ENCODE data around the gene ARHGAP31. TPM values are rescaled to one million over a fixed set of nuclear protein-coding genes. Genes with fewer than 3 reads are reported as not detected.
"Not testable (repeated sequence)": the region's sequence is repeated elsewhere in the genome, so short reads cannot be mapped to it uniquely, and the experiment has no call there.

ARHGAP31 gene
- total and polyA plus RNA-seq, 5 experiments from 2014 or later: 0.32 to 2.3 (median 1.6) TPM

DNA sequence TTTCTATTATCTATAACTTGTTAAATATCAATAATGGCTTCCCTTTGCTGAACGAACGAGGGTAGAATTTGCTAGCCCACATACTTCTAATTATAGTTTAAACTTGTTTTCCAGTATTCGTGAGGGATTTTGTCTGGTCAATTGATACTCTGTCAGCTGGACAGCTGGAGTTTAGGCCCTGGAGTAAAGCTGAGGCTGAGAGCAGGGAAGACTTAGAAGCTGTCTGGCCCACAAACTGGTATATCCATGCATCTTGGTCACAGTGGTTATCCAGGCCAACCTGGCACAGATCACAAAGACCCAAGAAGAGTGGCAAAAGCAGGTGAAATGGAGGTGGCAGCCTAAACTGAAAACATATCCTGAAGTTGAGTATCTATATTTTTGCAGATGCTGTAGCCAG is 19.3 kb downstream of the ARHGAP31 start:
- Mint-ChIP-seq H3K4me3 (no peak overlapping the region), H3K27me3 (no peaks in the 10 kb centered on the region), H3K27ac (no peak overlapping the region), H3K9me3 (no peaks in the 10 kb centered on the region), H3K36me3 (peaks cover 0 to 2% (median 0%) of the 10 kb centered on the region in 3 donors), H3K4me1 (peaks cover 0 to 11% (median 7%) of the 10 kb centered on the region in 4 donors)
- POLR2A ChIA-PET: no interaction called here
- DNase-seq (no peak), ATAC-seq (no peak)

DNA sequence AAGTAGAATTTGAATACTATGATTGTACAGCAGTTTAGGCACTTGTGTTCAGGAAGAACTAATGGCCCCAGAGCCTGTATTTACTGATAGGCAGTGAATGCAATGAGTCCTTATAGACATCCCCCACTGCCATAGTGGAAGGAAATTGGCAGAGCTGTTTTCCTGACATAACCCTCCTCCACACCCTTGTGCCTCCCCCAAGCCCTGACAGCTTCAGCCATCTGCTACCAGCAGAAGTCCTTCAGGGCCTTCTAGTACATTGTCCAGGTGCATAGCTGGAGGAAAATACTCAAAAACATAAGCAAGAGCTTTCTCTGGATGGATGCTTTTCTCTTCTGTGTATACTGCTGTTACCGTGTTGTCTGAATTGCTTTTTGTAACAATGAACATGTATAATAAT is 20.6 kb downstream of the ARHGAP31 start:
- H3K4me3 Mint-ChIP-seq: no peak overlapping the region
- peaks cover 0 to 2% (median 0%) of the 10 kb centered on the region in 3 donors for H3K36me3 Mint-ChIP-seq
- H3K4me1 Mint-ChIP-seq: peaks cover 0 to 11% (median 7%) of the 10 kb centered on the region in 4 donors
- H3K27ac Mint-ChIP-seq: no peak overlapping the region
- H3K9me3 Mint-ChIP-seq: no peaks in the 10 kb centered on the region
- ATAC-seq (no peak), DNase-seq (no peak)
- POLR2A ChIA-PET: interaction anchor here (1.0 kb wide), 1 partner anchor 74 kb away, joined by 3 read pairs; the partner anchor contains the start of gene B4GALT4
- no peaks in the 10 kb centered on the region for H3K27me3 Mint-ChIP-seq

DNA sequence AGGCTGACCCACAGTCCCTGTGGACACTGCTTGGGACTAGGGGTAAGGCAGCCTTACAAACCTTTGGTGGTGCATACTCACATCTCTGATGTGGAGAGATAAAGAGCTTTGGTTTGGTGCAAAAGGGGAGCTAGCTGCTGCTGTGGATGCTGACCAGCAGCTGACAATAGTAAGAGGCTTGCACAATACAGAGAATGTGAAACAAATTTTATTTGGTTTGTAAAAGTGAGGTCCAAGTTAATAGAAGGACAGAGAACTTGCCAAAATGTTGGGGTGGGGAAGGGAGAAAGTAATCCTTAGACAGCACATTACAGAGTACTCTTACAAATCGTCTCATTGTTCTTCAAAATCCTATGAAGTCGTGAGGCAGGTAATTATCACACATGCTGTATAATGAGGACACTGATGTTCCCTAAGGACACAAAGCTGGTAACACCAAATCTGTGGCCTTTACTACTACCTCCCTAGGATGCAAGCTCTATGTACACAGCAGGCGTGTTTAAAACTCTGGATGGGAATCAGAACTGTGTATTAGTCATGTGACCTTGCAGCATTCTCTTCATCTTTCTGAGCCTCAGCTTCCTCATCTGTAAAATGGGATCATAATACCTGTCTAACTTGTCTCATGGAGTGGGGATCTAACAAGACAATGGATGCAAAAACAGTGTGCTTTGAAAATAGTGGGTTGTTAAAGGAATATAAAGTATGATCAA is 21.6 kb downstream of the ARHGAP31 start:
- no peak for DNase-seq
- no peak overlapping the region for H3K27ac Mint-ChIP-seq
- H3K4me3 Mint-ChIP-seq: no peak overlapping the region
- H3K9me3 Mint-ChIP-seq: no peaks in the 10 kb centered on the region
- no peaks in the 10 kb centered on the region for H3K27me3 Mint-ChIP-seq
- no peak for ATAC-seq
- H3K4me1 Mint-ChIP-seq: peaks cover 0 to 13% (median 7%) of the 10 kb centered on the region in 4 donors
- POLR2A ChIA-PET: interaction anchor here (1.0 kb wide), 1 partner anchor 75 kb away, joined by 3 read pairs; the partner anchor contains the start of gene B4GALT4
- H3K36me3 Mint-ChIP-seq: peaks cover 0 to 2% (median 0%) of the 10 kb centered on the region in 3 donors

DNA sequence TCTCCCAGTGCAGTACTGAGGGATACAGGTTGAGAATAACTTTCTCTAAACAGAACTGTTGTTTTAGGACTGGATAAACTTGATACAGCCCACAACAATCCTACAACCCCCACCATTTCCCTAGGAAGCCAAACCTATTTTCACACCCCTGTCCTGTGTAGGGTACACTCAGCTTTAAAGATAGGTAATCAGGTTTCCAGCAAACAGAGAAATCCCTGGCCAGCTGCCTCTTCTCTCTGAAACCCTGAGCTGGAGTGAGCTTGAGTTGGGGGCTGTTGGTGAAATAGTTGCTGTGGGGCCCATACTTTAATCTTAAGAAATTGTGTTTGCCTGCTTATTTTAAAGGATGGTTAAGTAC is 22.1 kb downstream of the ARHGAP31 start:
- DNase-seq (no peak), ATAC-seq (no peak)
- Mint-ChIP-seq H3K4me3 (no peak overlapping the region), H3K36me3 (peaks cover 0 to 2% (median 0%) of the 10 kb centered on the region in 3 donors), H3K4me1 (peaks cover 0 to 13% (median 6%) of the 10 kb centered on the region in 4 donors), H3K27me3 (no peaks in the 10 kb centered on the region), H3K27ac (no peak overlapping the region), H3K9me3 (no peaks in the 10 kb centered on the region)
- POLR2A ChIA-PET: no interaction called here

DNA sequence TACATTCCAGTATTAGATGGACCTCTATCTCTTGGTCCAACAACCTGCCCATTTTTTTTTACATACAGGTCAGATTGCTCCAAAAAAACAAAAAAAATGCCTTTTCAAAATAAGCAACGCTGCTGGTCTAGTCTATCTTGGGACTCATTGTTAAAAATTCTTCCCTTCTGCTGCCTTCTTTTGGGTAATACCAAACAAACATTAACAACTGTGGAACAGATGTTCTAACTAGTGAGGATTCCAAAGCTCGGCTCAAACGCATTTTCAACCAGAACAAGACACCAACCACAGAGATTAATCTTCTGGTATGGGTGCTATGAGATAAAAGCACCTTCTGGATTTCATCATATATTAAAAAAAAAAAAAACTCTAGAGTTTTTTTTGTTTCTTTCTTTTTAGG is 24.7 kb downstream of the ARHGAP31 start:
- H3K4me1 Mint-ChIP-seq: peaks cover 6 to 14% (median 12%) of the 10 kb centered on the region in 4 donors
- no peaks in the 10 kb centered on the region for H3K36me3 Mint-ChIP-seq
- H3K4me3 Mint-ChIP-seq: no peak overlapping the region
- DNase-seq: no peak
- ATAC-seq: no peak
- no peaks in the 10 kb centered on the region for H3K27me3 Mint-ChIP-seq
- POLR2A ChIA-PET: no interaction called here
- H3K9me3 Mint-ChIP-seq: no peaks in the 10 kb centered on the region
- no peak overlapping the region for H3K27ac Mint-ChIP-seq

DNA sequence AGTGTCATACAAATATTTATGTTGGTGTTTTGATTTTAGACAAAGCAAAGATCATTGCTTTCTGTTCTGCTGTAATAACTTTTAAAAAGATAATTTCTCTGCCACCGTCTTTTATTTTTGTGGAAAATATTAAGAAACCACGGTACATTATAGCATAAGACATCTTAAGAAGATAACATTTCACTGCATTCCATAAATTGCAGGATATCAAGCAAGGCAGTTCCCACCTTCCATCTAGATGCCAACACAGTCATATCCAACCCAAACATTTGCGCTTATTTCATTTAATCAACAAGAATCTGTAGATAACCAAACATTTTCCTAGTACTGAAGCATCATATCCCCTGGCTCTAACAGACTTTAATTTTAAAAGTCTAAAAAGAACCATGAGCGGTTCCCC is 25.1 kb downstream of the ARHGAP31 start:
- ATAC-seq: no peak
- H3K27ac Mint-ChIP-seq: peak overlapping the region in 1 of 10 donors; percentile 19
- DNase-seq: no peak
- no peaks in the 10 kb centered on the region for H3K36me3 Mint-ChIP-seq
- POLR2A ChIA-PET: no interaction called here
- no peaks in the 10 kb centered on the region for H3K9me3 Mint-ChIP-seq
- H3K27me3 Mint-ChIP-seq: no peaks in the 10 kb centered on the region
- peaks cover 11 to 19% (median 12%) of the 10 kb centered on the region in 4 donors for H3K4me1 Mint-ChIP-seq
- no peak overlapping the region for H3K4me3 Mint-ChIP-seq

DNA sequence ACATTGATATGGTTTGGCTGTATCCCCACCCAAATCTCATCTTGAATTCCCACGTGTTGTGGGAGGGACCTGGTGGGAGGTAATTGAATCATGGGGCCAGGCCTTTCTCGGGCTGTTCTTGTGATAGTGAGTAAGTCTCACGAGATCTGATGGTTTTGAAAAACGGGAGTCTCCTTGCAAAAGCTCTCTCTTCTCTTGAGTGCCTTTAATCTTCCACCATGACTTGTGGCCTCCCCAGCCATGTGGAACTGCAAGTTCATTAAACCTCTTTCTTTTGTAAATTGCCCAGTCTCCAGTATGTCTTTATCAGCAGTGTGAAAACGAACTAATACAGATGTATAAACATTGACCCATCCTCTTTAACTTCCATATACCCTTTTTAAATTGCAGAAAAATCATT is 26.6 kb downstream of the ARHGAP31 start:
- H3K9me3 Mint-ChIP-seq, H3K27me3 Mint-ChIP-seq, DNase-seq, H3K4me3 Mint-ChIP-seq, ATAC-seq, POLR2A ChIA-PET, H3K27ac Mint-ChIP-seq, H3K36me3 Mint-ChIP-seq: not testable (repeated sequence)
- peaks cover 9 to 22% (median 12%) of the 10 kb centered on the region in 4 donors for H3K4me1 Mint-ChIP-seq

DNA sequence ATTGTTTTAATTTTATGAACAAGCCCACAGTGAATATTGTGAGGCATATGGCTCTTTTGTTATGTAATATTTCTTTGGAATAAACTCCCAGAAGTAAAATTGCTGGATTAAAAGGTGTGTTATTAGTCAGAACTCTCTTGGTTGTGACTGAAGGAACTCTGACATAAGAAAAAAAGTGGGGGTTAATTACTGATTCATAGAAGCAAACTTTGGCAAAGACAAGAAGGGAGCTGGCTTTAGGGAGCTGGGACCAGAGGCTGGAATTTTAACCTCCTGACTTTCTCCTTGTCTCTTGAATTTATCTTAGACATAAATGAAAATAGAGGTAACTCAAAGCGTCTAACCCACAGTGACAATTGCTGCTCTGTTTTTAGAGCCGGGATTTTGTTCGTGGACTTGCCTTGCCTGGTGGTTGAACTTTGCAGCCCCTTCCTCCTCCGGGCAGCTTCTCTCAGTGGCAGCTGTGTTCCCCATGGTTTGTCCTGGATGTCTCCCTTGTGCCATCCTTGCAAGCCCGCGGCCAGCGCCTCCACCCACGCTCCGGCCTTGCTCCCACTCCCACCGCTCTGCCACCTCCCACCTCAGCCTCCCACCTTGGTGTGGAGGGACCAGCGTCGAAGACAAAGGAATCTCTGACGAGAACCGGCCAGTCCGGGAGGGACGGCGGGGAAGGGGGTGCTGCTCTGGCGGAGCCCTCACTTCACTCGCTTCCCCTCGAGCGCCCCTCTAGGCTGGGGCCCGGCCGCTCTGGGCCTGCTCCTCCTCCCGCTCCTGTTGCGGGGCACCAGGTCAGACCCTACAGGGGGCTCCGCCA is 28.0 kb downstream of the ARHGAP31 start:
- Mint-ChIP-seq H3K27me3 (no peaks in the 10 kb centered on the region), H3K4me3 (peak overlapping the region; percentile 71 to 89 (median 80)), H3K36me3 (no peaks in the 10 kb centered on the region), H3K9me3 (no peaks in the 10 kb centered on the region), H3K4me1 (peaks cover 7 to 22% (median 12%) of the 10 kb centered on the region in 4 donors), H3K27ac (peak overlapping the region; percentile 72 to 96 (median 84))
- POLR2A ChIA-PET: interaction anchor here (1.3 to 1.7 kb wide), 3 partner anchors 28 to 30 kb away, joined by 3 to 8 read pairs (median 7); partner anchors contain the start of gene ARHGAP31
- peak in 1 of 10 donors; percentile 65 for DNase-seq
- ATAC-seq: peak; percentile 3 to 35

DNA sequence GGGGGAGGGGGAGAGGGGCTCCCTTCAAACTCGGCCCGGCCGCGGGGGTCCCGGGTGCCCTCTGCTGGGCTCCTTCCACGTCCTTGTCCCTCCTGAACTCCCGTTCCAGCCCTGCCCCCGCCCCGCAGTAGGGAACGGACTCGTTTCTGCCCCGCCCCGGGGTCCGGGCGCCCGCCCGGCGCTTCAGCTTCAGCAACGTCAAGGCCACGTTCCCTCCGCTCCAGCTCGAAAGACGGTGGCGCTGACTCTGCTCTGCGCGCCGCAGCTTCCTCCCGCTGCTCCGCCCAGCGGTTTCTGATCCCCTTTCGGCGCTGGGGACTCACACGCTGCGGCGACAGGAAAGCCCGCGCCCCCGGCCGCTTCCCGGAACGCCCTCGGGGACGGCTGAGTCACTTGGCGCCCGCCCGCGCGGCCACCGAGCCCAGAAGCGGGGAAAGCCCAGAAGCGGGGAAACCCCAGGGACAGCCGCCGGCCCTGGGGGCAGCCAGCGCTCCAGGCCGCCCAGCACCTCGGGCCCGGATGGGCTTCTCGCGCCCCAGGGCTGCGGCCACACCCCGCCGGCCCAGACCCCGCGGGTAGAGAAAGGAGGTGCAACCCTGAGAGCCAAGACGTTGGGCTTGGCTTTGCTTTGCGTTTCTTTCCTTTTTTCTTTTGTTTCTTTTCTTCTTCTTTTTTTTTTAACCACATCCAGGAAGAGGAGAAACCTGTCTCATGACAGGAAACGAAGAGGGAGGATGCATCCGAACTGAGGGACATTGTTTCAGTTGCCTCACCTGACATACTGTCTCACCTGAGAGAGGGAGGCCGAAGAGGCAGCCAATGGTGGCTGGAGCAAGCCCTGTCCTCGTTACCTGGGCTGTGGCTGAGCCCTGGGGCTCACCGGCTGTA is 28.9 kb downstream of the ARHGAP31 start:
- peak; percentile 71 to 87 (median 83) for DNase-seq
- POLR2A ChIA-PET: interaction anchor here (1.3 to 1.7 kb wide), 3 partner anchors 28 to 30 kb away, joined by 3 to 8 read pairs (median 7); partner anchors contain the start of gene ARHGAP31
- Mint-ChIP-seq H3K27me3 (no peaks in the 10 kb centered on the region), H3K36me3 (no peaks in the 10 kb centered on the region), H3K27ac (peak overlapping the region; percentile 85 to 96 (median 95)), H3K4me1 (peaks cover 7 to 22% (median 12%) of the 10 kb centered on the region in 4 donors), H3K4me3 (peak overlapping the region; percentile 79 to 94 (median 90)), H3K9me3 (no peaks in the 10 kb centered on the region)
- peak; percentile 84 to 87 for ATAC-seq

DNA sequence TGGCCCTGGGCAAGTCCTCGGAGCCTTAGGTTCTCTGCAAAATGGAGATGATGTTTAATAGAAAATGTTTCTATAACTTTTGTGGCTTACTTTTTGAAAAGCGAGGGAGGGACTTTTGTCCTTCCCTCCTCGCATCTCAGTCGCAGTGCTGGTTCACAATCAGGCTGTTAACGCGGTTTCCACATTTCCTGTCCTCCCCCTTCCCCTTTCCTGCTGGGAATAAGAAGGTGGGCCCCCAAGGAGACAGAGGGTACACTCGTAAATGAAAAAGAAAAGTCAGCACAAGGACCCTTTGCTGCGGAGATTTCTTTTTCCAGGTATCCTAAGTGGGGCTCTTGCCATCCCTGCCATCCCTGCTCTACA is 29.5 kb downstream of the ARHGAP31 start:
- no peak for DNase-seq
- no peaks in the 10 kb centered on the region for H3K9me3 Mint-ChIP-seq
- peaks cover 7 to 22% (median 12%) of the 10 kb centered on the region in 4 donors for H3K4me1 Mint-ChIP-seq
- peak overlapping the region; percentile 79 to 94 (median 90) for H3K4me3 Mint-ChIP-seq
- POLR2A ChIA-PET: interaction anchor here (1.3 kb wide), 1 partner anchor 29 kb away, joined by 3 read pairs; no protein-coding TSS in a partner anchor
- no peaks in the 10 kb centered on the region for H3K27me3 Mint-ChIP-seq
- no peaks in the 10 kb centered on the region for H3K36me3 Mint-ChIP-seq
- no peak for ATAC-seq
- peak overlapping the region; percentile 85 to 96 (median 95) for H3K27ac Mint-ChIP-seq

DNA sequence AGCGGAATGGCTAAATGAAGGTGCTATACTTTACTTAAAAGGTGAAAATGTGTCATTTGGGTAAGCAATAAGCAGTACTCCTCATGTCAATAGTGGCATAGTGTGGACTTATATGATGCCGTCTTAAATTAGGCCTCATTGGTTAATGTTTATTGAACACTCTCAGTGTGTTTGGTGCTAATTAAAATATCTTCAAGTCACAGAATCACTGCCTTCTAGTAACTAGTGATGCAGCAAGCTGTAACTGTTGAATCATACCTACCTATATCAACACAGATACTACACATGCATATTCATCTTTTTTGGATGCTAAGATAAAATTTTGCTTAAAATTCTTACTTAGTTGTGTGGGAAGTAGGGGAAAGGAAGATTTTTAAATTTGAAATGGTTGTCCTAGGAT is 30.7 kb downstream of the ARHGAP31 start:
- no peak for ATAC-seq
- peak overlapping the region in 2 of 10 donors; percentile 66 to 96 for H3K27ac Mint-ChIP-seq
- H3K9me3 Mint-ChIP-seq: no peaks in the 10 kb centered on the region
- peaks cover 7 to 22% (median 12%) of the 10 kb centered on the region in 4 donors for H3K4me1 Mint-ChIP-seq
- no peak overlapping the region for H3K4me3 Mint-ChIP-seq
- no peak for DNase-seq
- no peaks in the 10 kb centered on the region for H3K27me3 Mint-ChIP-seq
- H3K36me3 Mint-ChIP-seq: no peaks in the 10 kb centered on the region
- POLR2A ChIA-PET: no interaction called here

DNA sequence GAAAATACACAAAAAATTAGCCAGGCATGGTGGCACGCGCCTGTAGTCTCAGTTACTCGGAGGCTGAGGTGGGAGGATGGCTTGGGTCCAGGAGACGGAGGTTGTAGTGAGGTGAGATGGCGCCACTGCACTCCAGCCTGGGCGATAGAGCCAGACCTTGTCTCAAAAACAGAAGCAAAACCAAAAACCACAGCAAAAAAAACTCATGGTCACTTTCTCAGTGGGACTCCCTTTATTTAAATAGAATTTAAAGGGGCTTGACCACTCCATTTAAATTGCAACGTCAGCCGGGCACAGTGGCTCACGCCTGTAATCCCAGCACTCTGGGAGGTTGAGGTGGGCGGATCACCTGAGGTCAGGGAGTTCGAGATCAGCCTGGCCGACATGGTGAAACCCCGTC is 32.8 kb downstream of the ARHGAP31 start:
- POLR2A ChIA-PET: no interaction called here
- Mint-ChIP-seq H3K27me3 (no peaks in the 10 kb centered on the region), H3K4me3 (no peak overlapping the region), H3K9me3 (no peaks in the 10 kb centered on the region), H3K36me3 (no peaks in the 10 kb centered on the region), H3K4me1 (peaks cover 4 to 20% (median 12%) of the 10 kb centered on the region in 4 donors), H3K27ac (no peak overlapping the region)
- ATAC-seq (no peak), DNase-seq (no peak)

All from naive thymus-derived CD8-positive, alpha-beta T cell (primary cell).